ENCODE measurements around the gene DENND5B. TPM values are rescaled to one million over a fixed set of nuclear protein-coding genes. Genes with fewer than 3 reads are reported as not detected.
A peak's percentile ranks its signal among the peaks of the same experiment; 100 is the strongest.

DENND5B gene
- total RNA-seq, 2 donors from 2014 or later: 6.9 to 32.3 TPM

- 89% methylated on average over 2 of the region's 2 CpGs for whole genome bisulfite sequencing
- TF ChIP-seq POLR2AphosphoS5 (IDR thresholded peaks at IDR 0.05): no peak
- no peak for TF ChIP-seq POLR2A (IDR thresholded peaks at IDR 0.05)
- TF ChIP-seq, protein P1, sequence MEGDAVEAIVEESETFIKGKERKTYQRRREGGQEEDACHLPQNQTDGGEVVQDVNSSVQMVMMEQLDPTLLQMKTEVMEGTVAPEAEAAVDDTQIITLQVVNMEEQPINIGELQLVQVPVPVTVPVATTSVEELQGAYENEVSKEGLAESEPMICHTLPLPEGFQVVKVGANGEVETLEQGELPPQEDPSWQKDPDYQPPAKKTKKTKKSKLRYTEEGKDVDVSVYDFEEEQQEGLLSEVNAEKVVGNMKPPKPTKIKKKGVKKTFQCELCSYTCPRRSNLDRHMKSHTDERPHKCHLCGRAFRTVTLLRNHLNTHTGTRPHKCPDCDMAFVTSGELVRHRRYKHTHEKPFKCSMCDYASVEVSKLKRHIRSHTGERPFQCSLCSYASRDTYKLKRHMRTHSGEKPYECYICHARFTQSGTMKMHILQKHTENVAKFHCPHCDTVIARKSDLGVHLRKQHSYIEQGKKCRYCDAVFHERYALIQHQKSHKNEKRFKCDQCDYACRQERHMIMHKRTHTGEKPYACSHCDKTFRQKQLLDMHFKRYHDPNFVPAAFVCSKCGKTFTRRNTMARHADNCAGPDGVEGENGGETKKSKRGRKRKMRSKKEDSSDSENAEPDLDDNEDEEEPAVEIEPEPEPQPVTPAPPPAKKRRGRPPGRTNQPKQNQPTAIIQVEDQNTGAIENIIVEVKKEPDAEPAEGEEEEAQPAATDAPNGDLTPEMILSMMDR (IDR thresholded peaks at IDR 0.05): no peak
These were observed 125.9 kb downstream of the DENND5B start for GRCh38 chr12:31465002-31465401.

DNA sequence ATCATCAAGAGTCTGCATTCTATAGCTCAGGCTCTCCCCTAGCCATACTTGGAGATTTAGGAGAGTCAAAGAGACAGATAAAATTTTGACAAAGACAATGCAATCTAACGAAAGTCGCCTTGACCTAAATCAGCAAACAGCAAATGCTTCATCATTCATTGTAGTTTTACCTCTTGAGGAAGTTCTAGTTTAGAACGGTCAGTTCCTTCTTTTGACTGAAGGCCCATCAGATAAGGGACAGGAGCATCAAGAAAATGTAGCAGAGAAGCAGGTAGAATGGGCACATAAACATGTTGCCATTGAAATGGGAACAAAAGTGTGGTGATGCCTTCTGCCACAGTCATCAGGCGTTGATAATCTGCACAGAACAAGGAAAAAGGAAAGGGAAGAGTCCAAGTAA lies 130.9 kb downstream of the DENND5B start:
- H3K9me3 ChIP-seq: no peaks in the 10 kb centered on the region
- no peak overlapping the region for H3K4me3 ChIP-seq
- TF ChIP-seq POLR2AphosphoS5 (IDR thresholded peaks at IDR 0.05): peak; percentile 31
- TF ChIP-seq POLR2A (IDR thresholded peaks at IDR 0.05): no peak
- no peaks in the 10 kb centered on the region for H3K27me3 ChIP-seq (replicated peaks; ENCODE audit: insufficient read depth)
- no peak overlapping the region for H3K27ac ChIP-seq
- WGBS: 39% methylated on average over 4 of the region's 4 CpGs
- intact Hi-C loops (cut with DNase I): no loop called here
- H3K4me1 ChIP-seq (replicated peaks): no peaks in the 10 kb centered on the region
- no peaks in the 10 kb centered on the region for H3K36me3 ChIP-seq
- DNase-seq (ENCODE audit: low spot score): no peak

More at GRCh38 chr12:31465002-31465401, 125.9 kb downstream of the DENND5B start:
- H3K27ac ChIP-seq: no peak overlapping the region
- H3K27me3 ChIP-seq (replicated peaks; ENCODE audit: insufficient read depth): no peaks in the 10 kb centered on the region
- no peak overlapping the region for H3K4me3 ChIP-seq
- no peak for DNase-seq (ENCODE audit: low spot score)
- intact Hi-C loops (cut with DNase I): no loop called here
- no peaks in the 10 kb centered on the region for H3K9me3 ChIP-seq
- no peaks in the 10 kb centered on the region for H3K4me1 ChIP-seq (replicated peaks)
- no peaks in the 10 kb centered on the region for H3K36me3 ChIP-seq

- intact Hi-C loops (cut with DNase I): no loop called here
These were observed 134.4 kb downstream of the DENND5B start for GRCh38 chr12:31456562-31456961.

DNA sequence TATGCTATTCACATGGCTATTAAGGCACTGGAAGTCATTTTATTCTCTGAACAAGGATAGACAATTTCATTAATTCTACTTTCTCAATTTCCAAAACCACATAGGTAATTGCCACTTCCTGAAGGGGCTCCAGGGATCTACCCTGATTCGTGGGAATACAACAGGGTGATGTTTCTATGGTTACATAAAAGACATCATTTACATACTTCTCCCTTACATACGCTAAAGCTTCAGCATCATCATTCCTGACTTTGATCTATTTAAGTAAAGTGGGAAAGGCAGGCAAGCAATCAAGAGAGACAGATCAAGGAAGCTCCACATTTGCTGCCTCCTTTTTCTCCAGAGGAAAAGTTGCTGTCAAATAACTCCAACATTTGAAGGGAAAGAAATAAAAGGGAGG lies 146.2 kb downstream of the DENND5B start:
- no peak overlapping the region for H3K27ac ChIP-seq
- no peaks in the 10 kb centered on the region for H3K27me3 ChIP-seq (replicated peaks; ENCODE audit: insufficient read depth)
- no peaks in the 10 kb centered on the region for H3K36me3 ChIP-seq
- 82% methylated on average over 2 of the region's 2 CpGs for WGBS
- TF ChIP-seq POLR2A (IDR thresholded peaks at IDR 0.05) (no peak), POLR2AphosphoS5 (IDR thresholded peaks at IDR 0.05) (no peak)
- TF ChIP-seq, protein P1 (IDR thresholded peaks at IDR 0.05): no peak
- no peaks in the 10 kb centered on the region for H3K4me1 ChIP-seq (replicated peaks)
- DNase-seq (ENCODE audit: low spot score): no peak
- H3K9me3 ChIP-seq: no peaks in the 10 kb centered on the region
- intact Hi-C loops (cut with DNase I): no loop called here
- H3K4me3 ChIP-seq: no peak overlapping the region

More at GRCh38 chr12:31456562-31456961, 134.4 kb downstream of the DENND5B start:
- Histone ChIP-seq H3K27ac (no peak overlapping the region), H3K36me3 (no peaks in the 10 kb centered on the region), H3K4me1 (replicated peaks) (no peaks in the 10 kb centered on the region), H3K4me3 (no peak overlapping the region), H3K27me3 (replicated peaks; ENCODE audit: insufficient read depth) (no peaks in the 10 kb centered on the region), H3K9me3 (no peaks in the 10 kb centered on the region)
- no peak for DNase-seq (ENCODE audit: low spot score)
- WGBS: 98% methylated on average over 2 of the region's 2 CpGs
- no peak for TF ChIP-seq POLR2AphosphoS5 (IDR thresholded peaks at IDR 0.05)
- TF ChIP-seq POLR2A (IDR thresholded peaks at IDR 0.05): no peak
- TF ChIP-seq, protein P1 (IDR thresholded peaks at IDR 0.05): no peak

DNA sequence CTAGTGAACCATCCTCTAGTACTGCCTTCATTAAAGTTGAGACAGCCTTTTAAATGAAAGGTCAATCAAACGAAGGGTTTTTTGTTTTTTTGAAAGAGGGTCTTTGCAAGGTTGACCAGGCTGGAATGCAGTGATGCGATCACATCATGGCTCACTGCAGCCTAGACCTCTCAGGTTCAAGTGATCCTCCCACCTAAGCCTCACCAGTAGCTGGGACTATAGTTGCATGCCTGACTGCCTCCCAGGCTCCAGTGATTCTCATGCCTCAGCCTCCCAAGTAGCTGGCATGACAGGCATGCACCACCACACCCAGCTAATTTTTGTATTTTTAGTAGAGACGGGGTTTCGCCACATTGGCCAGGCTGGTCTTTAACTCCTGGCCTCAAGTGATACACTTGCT lies 150.3 kb downstream of the DENND5B start:
- H3K4me1 ChIP-seq (replicated peaks): no peaks in the 10 kb centered on the region
- WGBS: 95% methylated on average over 4 of the region's 4 CpGs
- no peak for TF ChIP-seq POLR2AphosphoS5 (IDR thresholded peaks at IDR 0.05)
- TF ChIP-seq POLR2A (IDR thresholded peaks at IDR 0.05): no peak
- TF ChIP-seq, protein P1 (IDR thresholded peaks at IDR 0.05): no peak

More for the DNA sequence above, 150.3 kb downstream of the DENND5B start:
- intact Hi-C loops (cut with DNase I): no loop called here
- Histone ChIP-seq H3K4me3 (no peak overlapping the region), H3K27ac (no peak overlapping the region), H3K9me3 (no peaks in the 10 kb centered on the region), H3K36me3 (no peaks in the 10 kb centered on the region), H3K27me3 (replicated peaks; ENCODE audit: insufficient read depth) (no peaks in the 10 kb centered on the region)
- no peak for DNase-seq (ENCODE audit: low spot score)
